Osteocyte (in vitro differentiated cells): ENCODE data around the gene LRRIQ4. TPM values are rescaled to one million over a fixed set of nuclear protein-coding genes. Genes with fewer than 3 reads are reported as not detected.

ENCODE experiments used
- DNase-seq: peaks from one replicate; pipeline ENCODE4 v3.0.0; 2021; ENCODE audit warnings: mixed read lengths; ENCODE audit not compliant: unreplicated experiment; ENCODE audit errors: extremely low spot score
- H3K27ac Mint-ChIP-seq: one replicate; pipeline ENCODE4 v1.8.0; 2021; ENCODE audit warnings: mild to moderate bottlenecking, mixed read lengths; ENCODE audit not compliant: unreplicated experiment
- H3K27me3 Mint-ChIP-seq: one replicate; pipeline ENCODE4 v1.8.0; 2021; ENCODE audit warnings: mixed read lengths; ENCODE audit not compliant: unreplicated experiment
- H3K36me3 Mint-ChIP-seq: one replicate; pipeline ENCODE4 v1.8.0; 2021; ENCODE audit warnings: mixed read lengths; ENCODE audit not compliant: unreplicated experiment
- H3K4me1 Mint-ChIP-seq: one replicate; pipeline ENCODE4 v1.8.0; 2021; ENCODE audit warnings: mixed read lengths; ENCODE audit not compliant: unreplicated experiment
- H3K4me3 Mint-ChIP-seq: one replicate; pipeline ENCODE4 v1.8.0; 2021; ENCODE audit warnings: mild to moderate bottlenecking, moderate library complexity, mixed read lengths; ENCODE audit not compliant: unreplicated experiment
- H3K9me3 Mint-ChIP-seq: one replicate; pipeline ENCODE4 v1.8.0; 2021; ENCODE audit warnings: mixed read lengths; ENCODE audit not compliant: unreplicated experiment
- CTCF ChIP-seq: fragments of 200-600 bp; sonication (generic); IDR thresholded peaks from 2 replicates; pipeline ENCODE4 v1.5.0; 2021; ENCODE audit warnings: antibody characterized with exemption, mild to moderate bottlenecking, moderate library complexity
- total RNA-seq: library from RNA; stranded (reverse); gene quantifications from 2 replicates; pipeline ENCODE4 v1.2.1, GENCODE V29; 2021

LRRIQ4 gene
- total RNA-seq, 1 donor from 2014 or later, result not detected

GRCh38 chr3:169771497-169772304 lies 41.0 kb upstream of the LRRIQ4 start:
- DNase-seq, result no peak
- Mint-ChIP-seq H3K4me1 (peaks cover 33% of the 10 kb centered on the region), H3K36me3 (peaks cover 12% of the 10 kb centered on the region), H3K27me3 (no peaks in the 10 kb centered on the region), H3K4me3 (peak overlapping the region; percentile 98), H3K9me3 (no peaks in the 10 kb centered on the region), H3K27ac (peak overlapping the region; percentile 100)
- no peak for TF ChIP-seq CTCF

- peak; percentile 87 for DNase-seq
- Mint-ChIP-seq H3K27ac (peak overlapping the region; percentile 100), H3K36me3 (peaks cover 17% of the 10 kb centered on the region), H3K9me3 (no peaks in the 10 kb centered on the region), H3K4me1 (peaks cover 33% of the 10 kb centered on the region), H3K27me3 (no peaks in the 10 kb centered on the region), H3K4me3 (peak overlapping the region; percentile 98)
- TF ChIP-seq CTCF, result no peak
Observed at GRCh38 chr3:169772305-169772896, 40.3 kb upstream of the LRRIQ4 start.

GRCh38 chr3:169772897-169773816 lies 39.5 kb upstream of the LRRIQ4 start, which contains the start of gene MYNN:
TSS of gene MYNN (plus strand) at chr3:169773396. CDS start at chr3:169774296, 900 bp downstream.
- Mint-ChIP-seq H3K27me3 (no peaks in the 10 kb centered on the region), H3K9me3 (no peaks in the 10 kb centered on the region), H3K4me1 (peaks cover 33% of the 10 kb centered on the region), H3K36me3 (peaks cover 20% of the 10 kb centered on the region), H3K4me3 (peak within 1 kb of the TSS; percentile 98), H3K27ac (peak within 1 kb of the TSS; percentile 100)
- TF ChIP-seq CTCF, result peak; percentile 19
- peak; percentile 96 for DNase-seq

- TF ChIP-seq CTCF, result no peak
- Mint-ChIP-seq H3K4me3 (peak overlapping the region; percentile 98), H3K27me3 (no peaks in the 10 kb centered on the region), H3K4me1 (peaks cover 33% of the 10 kb centered on the region), H3K9me3 (no peaks in the 10 kb centered on the region), H3K27ac (peak overlapping the region; percentile 100), H3K36me3 (peaks cover 29% of the 10 kb centered on the region)
- no peak for DNase-seq
Observed at GRCh38 chr3:169774186-169774585, 38.5 kb upstream of the LRRIQ4 start.
